ENCODE results near the gene IL15RA.

The IL15RA gene

GRCh38 chr10:6023661-6024333 lies 46.5 kb upstream of the IL15RA start:
- Histone ChIP-seq H3K9me3 (ENCODE audit: control insufficient read depth, insufficient read depth, low read length) (no peaks in the 10 kb centered on the region), H3F3A (ENCODE audit: control insufficient read depth, insufficient read depth) (no peaks in the 10 kb centered on the region), H3K4me1 (ENCODE audit: control insufficient read depth, low read length) (0 out of 2 replicates have a peak, but pooled peaks cover 3% of the 10 kb centered on the region), H3K27ac (ENCODE audit: low read depth, low read length) (no peak overlapping the region), H3K79me2 (ENCODE audit: control insufficient read depth, low read length) (no peaks in the 10 kb centered on the region), H3K9me2 (replicated peaks; ENCODE audit: control insufficient read depth, low read length) (no peaks in the 10 kb centered on the region), H3K36me3 (ENCODE audit: control insufficient read depth, low read length) (no peaks in the 10 kb centered on the region), H3K27me3 (ENCODE audit: control insufficient read depth, low read length) (no peaks in the 10 kb centered on the region), H3K4me3 (ENCODE audit: low read length) (no peak overlapping the region), H3K4me2 (ENCODE audit: low read length) (no peak overlapping the region), H4K20me1 (ENCODE audit: control insufficient read depth, insufficient read depth, low read depth, low read length) (no peaks in the 10 kb centered on the region)
- TF ChIP-seq CTCF (IDR thresholded peaks at IDR 0.05; ENCODE audit: low read depth, low read length, poor library complexity, severe bottlenecking): no peak

DNA sequence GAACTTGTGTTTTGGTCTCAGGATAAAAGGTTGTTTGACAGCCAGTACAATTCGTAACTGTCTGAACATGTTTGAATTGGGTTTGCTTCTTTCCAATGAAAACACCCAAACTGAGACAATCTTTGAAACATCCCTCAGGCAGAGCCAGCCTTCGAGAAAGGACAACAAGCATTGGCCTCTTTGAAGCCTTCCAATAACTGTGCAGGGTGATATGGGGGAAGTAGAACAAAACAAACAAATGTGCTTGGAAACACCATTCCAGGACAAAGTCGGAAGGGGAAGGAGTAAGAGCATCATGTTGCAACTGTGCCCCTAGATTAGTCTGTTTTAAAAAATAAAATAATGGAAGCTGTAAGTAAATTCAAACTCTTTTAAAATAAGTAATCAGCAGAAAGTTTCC lies 45.3 kb upstream of the IL15RA start:
- TF ChIP-seq CTCF (IDR thresholded peaks at IDR 0.05; ENCODE audit: low read depth, low read length, poor library complexity, severe bottlenecking): no peak
- no peak for TF ChIP-seq EZH2phosphoT487 (IDR thresholded peaks at IDR 0.05; ENCODE audit: borderline replicate concordance, low read length)
- Histone ChIP-seq H3K9me3 (ENCODE audit: control insufficient read depth, insufficient read depth, low read length) (no peaks in the 10 kb centered on the region), H3F3A (ENCODE audit: control insufficient read depth, insufficient read depth) (no peaks in the 10 kb centered on the region)

DNA sequence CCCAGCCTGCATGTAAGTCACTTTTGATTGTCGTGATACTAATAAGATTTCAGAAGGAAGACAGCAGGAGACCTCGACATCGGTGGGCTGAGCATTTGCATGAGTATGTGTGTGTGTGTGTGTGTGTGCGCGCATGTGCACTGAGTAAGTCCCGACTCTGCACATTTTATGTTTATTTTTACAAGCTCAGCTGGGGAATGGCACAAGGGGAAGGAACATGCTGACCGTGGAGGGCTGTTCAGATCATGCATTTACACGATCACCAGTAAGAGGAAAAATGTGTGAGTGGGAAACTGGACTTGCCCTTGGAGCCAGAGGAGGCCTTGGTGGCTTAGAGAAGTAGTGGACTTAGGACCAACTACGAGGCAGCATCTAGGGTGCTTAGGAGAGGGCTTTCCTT lies 43.5 kb upstream of the IL15RA start:
- Histone ChIP-seq H3K4me3 (ENCODE audit: low read length) (no peak overlapping the region), H3K9me3 (ENCODE audit: control insufficient read depth, insufficient read depth, low read length) (no peaks in the 10 kb centered on the region), H3K27me3 (ENCODE audit: control insufficient read depth, low read length) (no peaks in the 10 kb centered on the region), H3F3A (ENCODE audit: control insufficient read depth, insufficient read depth) (no peaks in the 10 kb centered on the region), H3K36me3 (ENCODE audit: control insufficient read depth, low read length) (no peaks in the 10 kb centered on the region), H3K27ac (ENCODE audit: low read depth, low read length) (no peak overlapping the region), H4K20me1 (ENCODE audit: control insufficient read depth, insufficient read depth, low read depth, low read length) (no peaks in the 10 kb centered on the region), H3K79me2 (ENCODE audit: control insufficient read depth, low read length) (no peaks in the 10 kb centered on the region), H3K4me2 (ENCODE audit: low read length) (no peak overlapping the region), H3K4me1 (ENCODE audit: control insufficient read depth, low read length) (no peaks in the 10 kb centered on the region), H3K9me2 (replicated peaks; ENCODE audit: control insufficient read depth, low read length) (no peaks in the 10 kb centered on the region)
- TF ChIP-seq EZH2phosphoT487 (IDR thresholded peaks at IDR 0.05; ENCODE audit: borderline replicate concordance, low read length) (no peak), CTCF (IDR thresholded peaks at IDR 0.05; ENCODE audit: low read depth, low read length, poor library complexity, severe bottlenecking) (no peak)

More for the DNA sequence above, 45.3 kb upstream of the IL15RA start:
- no peak overlapping the region for H3K27ac ChIP-seq (ENCODE audit: low read depth, low read length)
- no peaks in the 10 kb centered on the region for H3K27me3 ChIP-seq (ENCODE audit: control insufficient read depth, low read length)
- H3K4me3 ChIP-seq (ENCODE audit: low read length): no peak overlapping the region
- no peaks in the 10 kb centered on the region for H3K4me1 ChIP-seq (ENCODE audit: control insufficient read depth, low read length)
- no peaks in the 10 kb centered on the region for H4K20me1 ChIP-seq (ENCODE audit: control insufficient read depth, insufficient read depth, low read depth, low read length)
- H3K79me2 ChIP-seq (ENCODE audit: control insufficient read depth, low read length): no peaks in the 10 kb centered on the region
- H3K36me3 ChIP-seq (ENCODE audit: control insufficient read depth, low read length): no peaks in the 10 kb centered on the region
- no peak overlapping the region for H3K4me2 ChIP-seq (ENCODE audit: low read length)
- no peaks in the 10 kb centered on the region for H3K9me2 ChIP-seq (replicated peaks; ENCODE audit: control insufficient read depth, low read length)

Measured in DOHH2 (cell line).